Prostate gland (tissue), 2 donors: ENCODE measurements around the gene ATP6V1F.

Source experiments
- CTCF ChIP-seq, 4 experiments: fragments of 200-600 bp in 2 of 4; fragments of 450-650 bp in 2 of 4; sonication (generic) in 2 of 4; IDR thresholded peaks; 1 replicate in 3 of 4; 2 replicates in 1 of 4; pipeline ENCODE4 v1.5.1; 2016 to 2019; ENCODE audit warnings: antibody characterized with exemption in 4 of 4, mild to moderate bottlenecking in 2 of 4, moderate library complexity in 2 of 4
- POLR2A ChIP-seq: fragments of 450-650 bp; IDR thresholded peaks from one replicate; pipeline ENCODE4 v1.6.1; 2016; ENCODE audit warnings: antibody characterized with exemption, mild to moderate bottlenecking

- TF ChIP-seq CTCF (IDR thresholded peaks at IDR 0.05) (no peak), POLR2A (no peak)
Observed at GRCh38 chr7:128876586-128876977, 13.9 kb downstream of the ATP6V1F start.
